Measurements from ENCODE around the gene UBL4A. TPM values are rescaled to one million over a fixed set of nuclear protein-coding genes. Genes with fewer than 3 reads are reported as not detected.
A peak's percentile ranks its signal among the peaks of the same experiment; 100 is the strongest.

The UBL4A gene
- total and polyA plus RNA-seq, 2 of the 13 experiments (the other 11 are each of a cell fraction or from before 2014, with no cell fraction given): 16.8 to 25.5 TPM

- TF ChIP-seq FOXP1 (IDR thresholded peaks at IDR 0.05) (no peak), FOXP1 (CRISPR knock-in tag; IDR thresholded peaks at IDR 0.05) (no peak), MIER3 (CRISPR knock-in tag; IDR thresholded peaks at IDR 0.05; ENCODE audit: borderline replicate concordance) (peak; percentile 18; the same call in 1 of the 2 replicates), CENPBD1 (CRISPR knock-in tag; IDR thresholded peaks at IDR 0.05; ENCODE audit: borderline replicate concordance, low read depth) (no peak), MAFG (CRISPR knock-in tag; IDR thresholded peaks at IDR 0.05) (no peak), ZNF670 (CRISPR knock-in tag; IDR thresholded peaks at IDR 0.05; ENCODE audit: borderline replicate concordance) (no peak), HOXA7 (CRISPR knock-in tag; IDR thresholded peaks at IDR 0.05) (no peak), EP300 (IDR thresholded peaks at IDR 0.05; ENCODE audit: low read depth in 2 of 2, low read length in 2 of 2) (no peak), EP300 (CRISPR knock-in tag; IDR thresholded peaks at IDR 0.05; ENCODE audit: borderline replicate concordance) (no peak), ARID4A (CRISPR knock-in tag; IDR thresholded peaks at IDR 0.05; ENCODE audit: borderline replicate concordance) (peak; percentile 61; the same call in 1 of the 2 replicates), ZNF550 (CRISPR knock-in tag; IDR thresholded peaks at IDR 0.05; ENCODE audit: borderline replicate concordance) (no peak), PRMT3 (CRISPR knock-in tag; IDR thresholded peaks at IDR 0.05; ENCODE audit: borderline replicate concordance, low read depth) (no peak), HNRNPUL1 (IDR thresholded peaks at IDR 0.05; ENCODE audit: low read depth, low read length) (no peak), KLF15 (CRISPR knock-in tag; IDR thresholded peaks at IDR 0.05; ENCODE audit: borderline replicate concordance) (no peak), PREB (CRISPR knock-in tag; IDR thresholded peaks at IDR 0.05) (no peak), REST (IDR thresholded peaks at IDR 0.05; ENCODE audit: borderline replicate concordance in 1 of 2, low read depth in 1 of 2, low read length in 2 of 2) (no peak), GPBP1L1 (CRISPR knock-in tag; IDR thresholded peaks at IDR 0.05) (no peak)
Observed at GRCh38 chrX:154478728-154479622, 7.4 kb downstream of the UBL4A start, which contains the start of gene LAGE3 (continued).
